Adipocyte (in vitro differentiated cells): ENCODE data around the gene VMP1.
A peak's percentile ranks its signal among the peaks of the same experiment; 100 is the strongest.

ENCODE experiments used
- DNase-seq: peaks from one replicate; pipeline ENCODE4 v3.0.0-alpha.2; 2015; ENCODE audit warnings: low read depth
- H3K27me3 ChIP-seq: replicated peaks from 2 replicates; pipeline ENCODE4 v1.7.0; 2013; ENCODE audit warnings: mild to moderate bottlenecking, low read length, moderate library complexity; ENCODE audit not compliant: control insufficient read depth, insufficient read depth
- H3K36me3 ChIP-seq: 2 replicates; pipeline ENCODE4 v1.7.0; 2013; ENCODE audit warnings: low read length, mild to moderate bottlenecking, moderate library complexity; ENCODE audit not compliant: control insufficient read depth, insufficient read depth, severe bottlenecking
- H3K4me1 ChIP-seq: 2 replicates; pipeline ENCODE4 v1.7.0; 2013; ENCODE audit warnings: mild to moderate bottlenecking, low read length, moderate library complexity; ENCODE audit not compliant: control insufficient read depth, insufficient read depth
- H3K4me3 ChIP-seq: 2 replicates; pipeline ENCODE4 v1.7.0; 2013; ENCODE audit warnings: mild to moderate bottlenecking, low read length, moderate library complexity
- H3K9ac ChIP-seq: 2 replicates; pipeline ENCODE4 v1.7.0; 2013; ENCODE audit warnings: mild to moderate bottlenecking, low read length, moderate library complexity
- H3K9me3 ChIP-seq: 2 replicates; pipeline ENCODE4 v1.7.0; 2013; ENCODE audit warnings: mild to moderate bottlenecking, low read length, moderate library complexity; ENCODE audit not compliant: control insufficient read depth

The VMP1 gene

GRCh38 chr17:59762049-59762823 lies 54.8 kb downstream of the VMP1 start:
- Histone ChIP-seq H3K36me3 (peaks cover 18% of the 10 kb centered on the region), H3K9ac (peak overlapping the region; percentile 45), H3K9me3 (peaks cover 4% of the 10 kb centered on the region), H3K4me1 (peaks cover 33% of the 10 kb centered on the region), H3K27me3 (no peaks in the 10 kb centered on the region), H3K4me3 (no peak overlapping the region)
- DNase-seq = peak; percentile 77

GRCh38 chr17:59762824-59763374 lies 55.4 kb downstream of the VMP1 start:
- no peak overlapping the region for H3K4me3 ChIP-seq

DNA sequence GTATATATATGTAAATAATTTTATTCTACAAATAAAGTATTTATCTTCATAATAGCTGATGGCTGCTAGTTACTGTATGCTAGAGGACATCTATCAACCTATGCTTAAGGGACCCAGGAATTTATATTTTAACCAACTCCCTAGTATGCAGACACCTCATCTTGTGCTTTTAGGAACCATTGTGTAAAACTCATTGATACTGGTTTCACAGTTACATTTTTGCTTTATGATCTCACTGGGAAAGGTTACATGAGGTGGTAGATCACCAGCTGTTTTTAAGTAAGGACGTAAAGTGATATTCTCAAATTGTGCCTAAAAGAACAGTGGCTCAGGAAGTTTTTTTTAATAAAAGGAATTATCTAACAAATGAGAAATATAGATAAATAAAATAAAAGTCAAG lies 56.4 kb downstream of the VMP1 start:
- DNase-seq = peak; percentile 67
- Histone ChIP-seq H3K9ac (no peak overlapping the region), H3K9me3 (peaks cover 4% of the 10 kb centered on the region), H3K36me3 (peaks cover 15% of the 10 kb centered on the region), H3K4me3 (no peak overlapping the region), H3K4me1 (peaks cover 30% of the 10 kb centered on the region), H3K27me3 (no peaks in the 10 kb centered on the region)

More at GRCh38 chr17:59762824-59763374, 55.4 kb downstream of the VMP1 start:
- DNase-seq = no peak
- Histone ChIP-seq H3K27me3 (no peaks in the 10 kb centered on the region), H3K9me3 (peaks cover 4% of the 10 kb centered on the region), H3K4me1 (peaks cover 30% of the 10 kb centered on the region), H3K36me3 (peaks cover 18% of the 10 kb centered on the region), H3K9ac (peak overlapping the region; percentile 45)

GRCh38 chr17:59764292-59764741 lies 56.9 kb downstream of the VMP1 start:
- H3K27me3 ChIP-seq = no peaks in the 10 kb centered on the region
- H3K4me1 ChIP-seq = peaks cover 30% of the 10 kb centered on the region
- H3K4me3 ChIP-seq = no peak overlapping the region
- H3K9ac ChIP-seq = no peak overlapping the region
- peaks cover 2% of the 10 kb centered on the region for H3K9me3 ChIP-seq
- H3K36me3 ChIP-seq = peaks cover 15% of the 10 kb centered on the region
- no peak for DNase-seq

DNA sequence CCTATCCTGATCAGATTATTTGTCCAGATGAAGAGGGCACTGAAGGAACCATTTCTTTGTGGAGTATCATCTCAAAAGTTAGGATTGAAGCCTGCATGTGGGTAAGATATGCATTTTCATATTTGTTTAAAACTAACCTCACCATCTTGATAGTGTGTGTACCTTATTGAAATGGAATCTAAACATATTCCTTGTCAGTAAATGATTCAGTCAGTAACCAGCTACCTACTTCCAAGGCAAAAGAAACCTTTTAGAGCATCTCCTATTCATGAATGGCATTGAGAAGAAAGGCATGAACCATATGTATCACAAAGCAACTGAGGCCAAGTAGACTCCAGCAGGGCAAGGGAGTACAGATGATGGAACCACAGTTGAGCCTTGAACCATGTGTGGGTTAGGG lies 57.6 kb downstream of the VMP1 start:
- H3K27me3 ChIP-seq = no peaks in the 10 kb centered on the region
- no peak for DNase-seq
- H3K36me3 ChIP-seq = peaks cover 15% of the 10 kb centered on the region
- no peak overlapping the region for H3K4me3 ChIP-seq
- H3K4me1 ChIP-seq = peaks cover 34% of the 10 kb centered on the region
- no peaks in the 10 kb centered on the region for H3K9me3 ChIP-seq
- no peak overlapping the region for H3K9ac ChIP-seq

GRCh38 chr17:59766491-59766890 lies 59.0 kb downstream of the VMP1 start:
- peaks cover 15% of the 10 kb centered on the region for H3K36me3 ChIP-seq
- no peak overlapping the region for H3K9ac ChIP-seq
- H3K4me3 ChIP-seq = no peak overlapping the region
- no peaks in the 10 kb centered on the region for H3K9me3 ChIP-seq
- peak; percentile 15 for DNase-seq
- no peaks in the 10 kb centered on the region for H3K27me3 ChIP-seq
- peaks cover 37% of the 10 kb centered on the region for H3K4me1 ChIP-seq

DNA sequence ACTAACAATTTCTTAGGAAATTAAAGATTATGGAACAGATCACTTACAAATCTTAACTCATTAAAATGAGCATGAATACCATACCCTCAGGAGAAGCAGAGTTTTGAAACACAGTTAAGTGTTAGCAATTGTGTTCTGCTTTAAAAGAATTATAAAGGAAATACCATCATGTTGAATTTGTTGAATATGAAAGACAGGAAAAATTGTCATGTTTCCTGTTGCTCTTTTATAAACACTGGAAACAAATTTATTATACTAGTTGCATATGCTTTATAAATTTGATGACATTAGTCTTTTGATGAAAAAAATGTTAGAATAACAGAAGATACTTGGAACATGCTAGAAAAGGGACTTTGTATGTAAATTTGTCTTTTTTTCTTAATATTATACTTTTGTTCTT lies 59.7 kb downstream of the VMP1 start:
- peaks cover 30% of the 10 kb centered on the region for H3K4me1 ChIP-seq
- H3K4me3 ChIP-seq = no peak overlapping the region
- DNase-seq = no peak
- H3K27me3 ChIP-seq = no peaks in the 10 kb centered on the region
- H3K9ac ChIP-seq = no peak overlapping the region
- no peaks in the 10 kb centered on the region for H3K9me3 ChIP-seq
- peaks cover 15% of the 10 kb centered on the region for H3K36me3 ChIP-seq

GRCh38 chr17:59769887-59770286 lies 62.4 kb downstream of the VMP1 start:
- no peak for DNase-seq
- no peaks in the 10 kb centered on the region for H3K9me3 ChIP-seq
- H3K9ac ChIP-seq = no peak overlapping the region
- H3K27me3 ChIP-seq = no peaks in the 10 kb centered on the region
- H3K4me3 ChIP-seq = no peak overlapping the region
- H3K4me1 ChIP-seq = peaks cover 8% of the 10 kb centered on the region
- peaks cover 28% of the 10 kb centered on the region for H3K36me3 ChIP-seq

- DNase-seq = no peak
- H3K9ac ChIP-seq = no peak overlapping the region
- H3K9me3 ChIP-seq = no peaks in the 10 kb centered on the region
- peaks cover 8% of the 10 kb centered on the region for H3K4me1 ChIP-seq
- no peaks in the 10 kb centered on the region for H3K27me3 ChIP-seq
- H3K4me3 ChIP-seq = no peak overlapping the region
- H3K36me3 ChIP-seq = peaks cover 27% of the 10 kb centered on the region
These were observed 63.6 kb downstream of the VMP1 start for GRCh38 chr17:59771093-59771492.

DNA sequence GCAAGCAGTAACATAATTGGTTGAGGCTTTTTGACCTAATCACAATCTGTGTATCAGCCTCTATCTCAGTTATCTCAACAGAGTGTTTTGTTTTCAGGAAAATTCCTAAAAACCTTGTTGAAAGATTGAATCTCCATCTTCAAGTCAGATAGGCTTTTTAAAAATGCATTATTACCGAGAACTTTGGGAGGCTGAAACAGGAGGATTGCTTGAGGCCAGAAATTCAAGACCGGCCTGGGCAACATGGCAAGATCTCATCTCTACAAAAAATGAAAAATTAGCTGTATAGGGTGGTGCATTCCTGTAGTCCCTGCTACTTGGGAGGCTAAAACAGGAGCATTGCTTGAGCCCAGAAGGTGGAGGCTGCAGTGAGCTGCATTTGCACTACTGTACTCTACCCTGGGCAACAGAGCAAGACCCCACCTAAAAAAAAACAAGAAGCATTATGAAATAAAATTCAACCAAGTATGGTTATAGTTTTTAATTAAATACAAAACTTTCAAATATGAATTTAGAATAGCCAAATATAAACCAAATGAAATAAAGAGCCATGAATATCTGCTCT lies 68.4 kb downstream of the VMP1 start:
- H3K9me3 ChIP-seq = no peaks in the 10 kb centered on the region
- DNase-seq = no peak
- peaks cover 49% of the 10 kb centered on the region for H3K36me3 ChIP-seq
- H3K4me1 ChIP-seq = no peaks in the 10 kb centered on the region
- no peaks in the 10 kb centered on the region for H3K27me3 ChIP-seq
- no peak overlapping the region for H3K9ac ChIP-seq
- H3K4me3 ChIP-seq = no peak overlapping the region

DNA sequence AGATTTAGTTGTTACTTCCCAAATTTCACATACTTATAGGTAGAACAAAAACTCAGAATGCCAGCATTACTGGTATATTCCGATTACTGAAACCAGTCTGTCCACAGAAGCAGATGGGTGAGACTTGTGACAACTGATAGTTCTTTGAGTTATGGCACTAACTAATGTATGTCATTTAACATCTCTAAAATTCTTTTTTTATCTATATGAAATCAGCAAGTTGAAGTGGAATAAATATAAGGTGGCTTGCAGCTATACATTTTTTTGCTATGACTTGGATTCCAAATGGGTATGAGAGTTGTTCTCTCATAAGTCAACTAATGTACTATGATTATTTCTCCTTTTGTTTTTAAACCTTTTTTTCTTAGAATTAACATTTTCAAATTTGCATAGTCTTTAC lies 69.1 kb downstream of the VMP1 start:
- Histone ChIP-seq H3K4me3 (no peak overlapping the region), H3K9ac (no peak overlapping the region), H3K4me1 (no peaks in the 10 kb centered on the region), H3K9me3 (no peaks in the 10 kb centered on the region), H3K36me3 (peaks cover 53% of the 10 kb centered on the region), H3K27me3 (no peaks in the 10 kb centered on the region)
- DNase-seq = no peak
